ENCODE data around the gene ZNF628. TPM values are rescaled to one million over a fixed set of nuclear protein-coding genes. Genes with fewer than 3 reads are reported as not detected.
"Not testable (repeated sequence)": the region's sequence is repeated elsewhere in the genome, so short reads cannot be mapped to it uniquely, and the experiment has no call there.

Gene ZNF628
- total and polyA plus RNA-seq, 5 donors from 2014 or later: 0.05 to 23.9 (median 0.09) TPM

- no peaks in the 10 kb centered on the region for H3K27me3 Mint-ChIP-seq
- H3K27me3 ChIP-seq (ENCODE audit: control insufficient read depth, insufficient read depth, low read length): no peaks in the 10 kb centered on the region
- DNase-seq (no peak), ATAC-seq (ENCODE audit: low read depth in 2 of 2) (no peak)
- H3K4me1 ChIP-seq (ENCODE audit: control insufficient read depth, insufficient read depth, low read length, poor library complexity, severe bottlenecking): no peaks in the 10 kb centered on the region
- peaks cover 4% of the 10 kb centered on the region for H3K36me3 Mint-ChIP-seq
- H3K4me3 Mint-ChIP-seq: no peak overlapping the region
- H3K9me3 Mint-ChIP-seq: no peaks in the 10 kb centered on the region
- no peak overlapping the region for H3K4me3 ChIP-seq (ENCODE audit: low read depth, low read length)
- H3K4me1 Mint-ChIP-seq: peaks cover 0 to 6% (median 0%) of the 10 kb centered on the region in 4 donors
- H3K9me3 ChIP-seq (ENCODE audit: control insufficient read depth in 2 of 2, low read length in 2 of 2): no peaks in the 10 kb centered on the region
- no peaks in the 10 kb centered on the region for H3K36me3 ChIP-seq (ENCODE audit: control insufficient read depth, insufficient read depth, low read length)
- no peak overlapping the region for H3K27ac ChIP-seq (ENCODE audit: insufficient read depth, low read length, poor library complexity, severe bottlenecking)
- H3K27ac Mint-ChIP-seq: no peak overlapping the region
Measured at GRCh38 chr19:55493645-55494171, 17.3 kb downstream of the ZNF628 start.

GRCh38 chr19:55494172-55494761, 17.9 kb downstream of the ZNF628 start:
- no peaks in the 10 kb centered on the region for H3K9me3 ChIP-seq (ENCODE audit: control insufficient read depth in 2 of 2, low read length in 2 of 2)
- peaks cover 4% of the 10 kb centered on the region for H3K36me3 Mint-ChIP-seq
- H3K27ac ChIP-seq (ENCODE audit: insufficient read depth, low read length, poor library complexity, severe bottlenecking): no peak overlapping the region
- DNase-seq: no peak
- peak; percentile 31 for ATAC-seq (ENCODE audit: low read depth in 2 of 2)
- H3K4me1 ChIP-seq (ENCODE audit: control insufficient read depth, insufficient read depth, low read length, poor library complexity, severe bottlenecking): no peaks in the 10 kb centered on the region
- H3K4me3 ChIP-seq (ENCODE audit: low read depth, low read length): no peak overlapping the region
- no peaks in the 10 kb centered on the region for H3K27me3 ChIP-seq (ENCODE audit: control insufficient read depth, insufficient read depth, low read length)
- H3K36me3 ChIP-seq (ENCODE audit: control insufficient read depth, insufficient read depth, low read length): no peaks in the 10 kb centered on the region
- H3K27ac Mint-ChIP-seq: no peak overlapping the region
- no peaks in the 10 kb centered on the region for H3K27me3 Mint-ChIP-seq
- no peaks in the 10 kb centered on the region for H3K9me3 Mint-ChIP-seq
- H3K4me1 Mint-ChIP-seq: peaks cover 0 to 6% (median 0%) of the 10 kb centered on the region in 4 donors
- H3K4me3 Mint-ChIP-seq: peak overlapping the region; percentile 19 to 91 (median 74)

- ATAC-seq (ENCODE audit: low read depth in 2 of 2) (no peak), DNase-seq (no peak)
- Mint-ChIP-seq H3K27me3 (no peaks in the 10 kb centered on the region), H3K9me3 (no peaks in the 10 kb centered on the region), H3K4me1 (peaks cover 0 to 6% (median 0%) of the 10 kb centered on the region in 4 donors), H3K36me3 (peaks cover 4% of the 10 kb centered on the region), H3K27ac (peak overlapping the region in 1 of 3 donors; percentile 59), H3K4me3 (no peak overlapping the region)
- no peaks in the 10 kb centered on the region for H3K27me3 ChIP-seq (ENCODE audit: control insufficient read depth, insufficient read depth, low read length)
- H3K27ac ChIP-seq (ENCODE audit: insufficient read depth, low read length, poor library complexity, severe bottlenecking): no peak overlapping the region
- no peaks in the 10 kb centered on the region for H3K36me3 ChIP-seq (ENCODE audit: control insufficient read depth, insufficient read depth, low read length)
- H3K4me1 ChIP-seq (ENCODE audit: control insufficient read depth, insufficient read depth, low read length, poor library complexity, severe bottlenecking): no peaks in the 10 kb centered on the region
- H3K9me3 ChIP-seq (ENCODE audit: control insufficient read depth in 2 of 2, low read length in 2 of 2): no peaks in the 10 kb centered on the region
- no peak overlapping the region for H3K4me3 ChIP-seq (ENCODE audit: low read depth, low read length)
Measured at GRCh38 chr19:55495646-55496349, 19.4 kb downstream of the ZNF628 start.

- H3K27ac Mint-ChIP-seq; H3K4me3 ChIP-seq (ENCODE audit: low read depth, low read length); H3K4me3 Mint-ChIP-seq; H3K27me3 Mint-ChIP-seq; H3K27me3 ChIP-seq (ENCODE audit: control insufficient read depth, insufficient read depth, low read length); H3K4me1 Mint-ChIP-seq; H3K36me3 ChIP-seq (ENCODE audit: control insufficient read depth, insufficient read depth, low read length); H3K9me3 Mint-ChIP-seq; H3K27ac ChIP-seq (ENCODE audit: insufficient read depth, low read length, poor library complexity, severe bottlenecking); DNase-seq; H3K4me1 ChIP-seq (ENCODE audit: control insufficient read depth, insufficient read depth, low read length, poor library complexity, severe bottlenecking); H3K9me3 ChIP-seq (ENCODE audit: control insufficient read depth in 2 of 2, low read length in 2 of 2); ATAC-seq (ENCODE audit: low read depth in 2 of 2); H3K36me3 Mint-ChIP-seq: not testable (repeated sequence)
Measured at GRCh38 chr19:55496820-55497219, 20.4 kb downstream of the ZNF628 start.

GRCh38 chr19:55497763-55498162, 21.3 kb downstream of the ZNF628 start:
- Histone ChIP-seq H3K27me3 (ENCODE audit: control insufficient read depth, insufficient read depth, low read length) (no peaks in the 10 kb centered on the region), H3K9me3 (ENCODE audit: control insufficient read depth in 2 of 2, low read length in 2 of 2) (no peaks in the 10 kb centered on the region), H3K4me1 (ENCODE audit: control insufficient read depth, insufficient read depth, low read length, poor library complexity, severe bottlenecking) (no peaks in the 10 kb centered on the region), H3K27ac (ENCODE audit: insufficient read depth, low read length, poor library complexity, severe bottlenecking) (no peak overlapping the region), H3K36me3 (ENCODE audit: control insufficient read depth, insufficient read depth, low read length) (no peaks in the 10 kb centered on the region), H3K4me3 (ENCODE audit: low read depth, low read length) (no peak overlapping the region)
- H3K27ac Mint-ChIP-seq: peak overlapping the region in 1 of 3 donors; percentile 44
- H3K4me1 Mint-ChIP-seq: peaks cover 0 to 11% (median 3%) of the 10 kb centered on the region in 4 donors
- no peaks in the 10 kb centered on the region for H3K9me3 Mint-ChIP-seq
- no peak for DNase-seq
- no peak overlapping the region for H3K4me3 Mint-ChIP-seq
- H3K36me3 Mint-ChIP-seq: peaks cover 4% of the 10 kb centered on the region
- no peaks in the 10 kb centered on the region for H3K27me3 Mint-ChIP-seq
- no peak for ATAC-seq (ENCODE audit: low read depth in 2 of 2)

- DNase-seq (no peak), ATAC-seq (ENCODE audit: low read depth in 2 of 2) (no peak)
- H3K36me3 Mint-ChIP-seq: peaks cover 4% of the 10 kb centered on the region
- H3K9me3 Mint-ChIP-seq: no peaks in the 10 kb centered on the region
- H3K27ac Mint-ChIP-seq: no peak overlapping the region
- no peak overlapping the region for H3K4me3 Mint-ChIP-seq
- Histone ChIP-seq H3K4me1 (ENCODE audit: control insufficient read depth, insufficient read depth, low read length, poor library complexity, severe bottlenecking) (peaks cover 1% of the 10 kb centered on the region), H3K27me3 (ENCODE audit: control insufficient read depth, insufficient read depth, low read length) (no peaks in the 10 kb centered on the region), H3K4me3 (ENCODE audit: low read depth, low read length) (no peak overlapping the region), H3K9me3 (ENCODE audit: control insufficient read depth in 2 of 2, low read length in 2 of 2) (no peaks in the 10 kb centered on the region), H3K36me3 (ENCODE audit: control insufficient read depth, insufficient read depth, low read length) (no peaks in the 10 kb centered on the region), H3K27ac (ENCODE audit: insufficient read depth, low read length, poor library complexity, severe bottlenecking) (no peak overlapping the region)
- peaks cover 0 to 14% (median 3%) of the 10 kb centered on the region in 4 donors for H3K4me1 Mint-ChIP-seq
- no peaks in the 10 kb centered on the region for H3K27me3 Mint-ChIP-seq
Measured at GRCh38 chr19:55498246-55498840, 21.9 kb downstream of the ZNF628 start.

- Histone ChIP-seq H3K9me3 (ENCODE audit: control insufficient read depth in 2 of 2, low read length in 2 of 2) (no peaks in the 10 kb centered on the region), H3K27me3 (ENCODE audit: control insufficient read depth, insufficient read depth, low read length) (no peaks in the 10 kb centered on the region), H3K4me1 (ENCODE audit: control insufficient read depth, insufficient read depth, low read length, poor library complexity, severe bottlenecking) (peaks cover 11% of the 10 kb centered on the region), H3K36me3 (ENCODE audit: control insufficient read depth, insufficient read depth, low read length) (no peaks in the 10 kb centered on the region), H3K27ac (ENCODE audit: insufficient read depth, low read length, poor library complexity, severe bottlenecking) (no peak overlapping the region), H3K4me3 (ENCODE audit: low read depth, low read length) (no peak overlapping the region)
- peaks cover 0 to 17% (median 7%) of the 10 kb centered on the region in 4 donors for H3K4me1 Mint-ChIP-seq
- H3K27ac Mint-ChIP-seq: no peak overlapping the region
- no peak for DNase-seq
- ATAC-seq (ENCODE audit: low read depth in 2 of 2): no peak
- H3K9me3 Mint-ChIP-seq: no peaks in the 10 kb centered on the region
- peaks cover 8% of the 10 kb centered on the region for H3K27me3 Mint-ChIP-seq
- peak overlapping the region in 1 of 4 donors; percentile 54 for H3K4me3 Mint-ChIP-seq
- H3K36me3 Mint-ChIP-seq: peaks cover 4% of the 10 kb centered on the region
Measured at GRCh38 chr19:55500368-55500952, 24.0 kb downstream of the ZNF628 start.

All from CD4-positive, CD25-positive, alpha-beta regulatory T cell (primary cell).